GOT3 (cell line): Measurements from ENCODE around the gene NTM.

Source experiments
- DNase-seq: peaks from one replicate; lab custom pipeline; 2025; ENCODE audit warnings: mixed read lengths; lab: John Stamatoyannopoulos, UW

The NTM gene

DNA sequence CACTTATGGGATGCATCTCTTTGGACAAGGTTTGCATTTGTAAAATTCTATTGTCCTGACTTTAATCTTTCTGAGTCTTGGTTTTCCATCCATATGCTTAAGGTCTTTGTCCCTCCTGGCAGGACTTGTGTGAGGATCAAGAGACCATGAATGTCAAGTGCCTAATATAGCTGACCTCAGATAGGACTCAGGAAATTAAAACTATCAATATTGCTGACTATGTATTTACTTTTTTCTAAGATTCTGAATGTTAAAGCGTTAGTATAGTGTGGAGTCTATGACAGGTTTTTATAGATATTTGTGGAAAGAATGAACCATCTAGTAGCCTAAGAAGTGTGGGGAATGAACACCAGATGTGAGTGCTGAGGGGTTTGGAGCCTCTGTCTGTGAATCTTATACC is 637.8 kb downstream of the NTM start:
- DNase-seq, result no peak

DNA sequence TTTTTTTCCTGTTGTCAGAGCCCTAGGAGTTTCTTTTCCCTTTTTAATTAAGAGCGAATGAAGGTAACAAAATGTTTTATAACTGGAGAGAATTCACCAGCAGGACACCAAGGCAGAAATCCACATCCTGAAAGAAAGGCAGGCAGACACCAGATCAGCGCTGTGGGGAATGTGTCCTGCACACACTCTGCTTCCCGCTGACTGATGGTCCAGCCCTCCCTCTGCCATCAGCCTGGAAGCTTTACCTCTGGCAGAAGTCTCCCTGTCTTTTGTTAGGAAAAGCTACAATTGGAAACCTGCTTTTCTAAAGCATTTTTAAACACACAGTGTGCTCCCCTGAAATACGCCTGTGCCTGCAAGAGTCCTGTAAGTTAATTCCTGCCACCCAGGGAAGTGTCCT is 638.5 kb downstream of the NTM start:
- no peak for DNase-seq

DNA sequence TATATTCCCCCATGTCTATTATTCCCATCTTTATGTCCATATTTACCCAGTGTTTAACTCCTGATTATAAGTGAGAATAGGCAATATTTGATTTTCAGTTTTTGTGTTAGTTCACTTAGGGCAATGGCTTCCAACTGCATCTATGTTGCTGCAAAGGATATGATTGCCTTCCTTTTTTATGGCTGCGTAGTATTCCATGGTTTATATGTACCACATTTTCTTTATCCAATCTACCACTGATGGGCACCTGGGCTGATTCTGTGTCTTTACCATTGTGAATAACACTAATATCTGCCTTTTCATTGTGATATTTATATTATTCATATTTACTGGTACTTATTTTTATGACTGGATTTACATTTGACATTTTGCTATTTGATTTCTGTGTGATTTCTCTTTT is 649.6 kb downstream of the NTM start:
- DNase-seq, result no peak

DNA sequence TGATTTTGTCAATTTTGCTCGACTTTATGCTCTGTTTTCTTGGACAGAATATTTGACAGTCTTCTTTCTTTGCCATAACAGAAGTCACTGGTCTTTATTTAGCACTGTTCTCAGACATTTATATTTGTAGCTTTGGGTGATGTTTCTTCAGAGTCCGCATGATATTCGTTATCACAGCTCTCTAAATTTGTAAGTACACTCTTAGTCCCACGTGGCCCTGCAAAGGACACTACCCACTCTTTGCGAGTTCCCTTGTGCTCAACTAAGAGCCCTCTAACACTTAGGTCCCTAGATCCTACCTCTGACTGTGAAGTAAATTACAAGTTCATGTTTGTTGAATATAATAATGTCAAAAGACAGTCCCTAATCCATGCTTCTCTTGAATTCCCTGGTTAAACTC is 651.9 kb downstream of the NTM start:
- DNase-seq, result no peak

DNA sequence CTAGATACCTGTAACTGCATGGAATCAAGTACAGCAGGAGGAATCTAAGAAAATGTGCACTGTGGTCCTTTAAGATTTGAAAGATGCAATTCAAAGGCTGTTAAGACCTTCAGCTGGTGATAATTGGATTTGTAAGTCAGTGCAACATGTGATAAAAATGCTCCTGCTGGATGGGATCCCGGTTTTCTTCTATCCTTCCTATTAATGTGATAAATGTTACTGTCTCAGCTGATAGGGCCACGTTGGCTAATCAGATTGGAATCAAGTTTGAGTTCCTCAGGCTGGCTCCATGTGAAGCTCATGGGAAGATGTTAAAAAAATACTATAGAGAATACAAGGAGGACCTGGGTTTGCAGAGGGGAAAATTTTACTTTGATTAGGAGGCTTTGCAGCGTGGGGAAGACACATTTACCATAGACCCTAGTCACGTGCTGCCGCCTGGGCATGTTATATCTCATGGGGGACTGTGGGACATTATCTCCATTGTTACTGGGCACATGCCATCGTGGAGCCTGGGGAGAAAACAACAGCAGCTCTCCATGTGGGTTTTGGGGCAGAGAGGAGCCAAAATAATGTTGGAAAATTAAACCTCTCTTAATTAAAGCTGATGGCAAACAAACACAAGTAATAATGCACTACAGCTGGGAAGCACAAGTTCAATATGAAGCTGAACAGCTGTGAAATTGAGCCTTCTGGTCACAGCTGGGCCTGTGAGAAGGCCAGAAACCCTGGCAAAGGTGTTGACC is 652.5 kb downstream of the NTM start:
- no peak for DNase-seq

DNA sequence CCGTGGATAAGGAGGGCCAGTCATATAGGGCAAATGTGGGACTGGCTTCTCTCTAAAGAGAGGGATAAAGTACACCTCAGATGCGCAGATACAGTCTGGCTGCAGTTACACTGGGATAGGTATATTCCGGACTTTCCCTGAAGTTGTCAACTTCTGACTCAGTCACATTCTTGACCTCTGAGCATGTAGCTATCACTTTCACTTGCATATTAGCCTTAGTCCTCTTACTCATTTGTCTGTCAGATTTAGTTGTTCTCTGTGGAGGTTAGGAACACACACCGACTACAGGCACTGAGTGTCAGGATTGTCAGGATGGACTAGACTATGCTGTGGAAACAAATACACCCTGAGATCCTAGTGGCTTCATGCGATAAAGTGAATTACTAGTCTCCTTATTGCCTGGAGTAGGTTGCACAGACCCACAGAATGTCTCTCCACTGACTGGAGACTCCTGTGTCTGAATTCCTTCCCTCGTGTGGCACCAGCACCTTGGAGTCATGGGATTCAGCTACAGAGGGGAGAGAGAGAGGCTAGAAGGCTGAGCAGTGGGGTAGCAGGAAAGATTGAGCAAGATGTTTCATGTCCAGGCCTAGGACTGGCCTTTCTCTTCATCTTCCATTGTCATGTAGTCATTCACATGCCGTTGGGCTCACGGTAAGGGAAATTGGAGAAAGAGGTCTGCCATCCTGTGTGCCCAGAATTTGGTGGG is 654.3 kb downstream of the NTM start:
- DNase-seq, result no peak

DNA sequence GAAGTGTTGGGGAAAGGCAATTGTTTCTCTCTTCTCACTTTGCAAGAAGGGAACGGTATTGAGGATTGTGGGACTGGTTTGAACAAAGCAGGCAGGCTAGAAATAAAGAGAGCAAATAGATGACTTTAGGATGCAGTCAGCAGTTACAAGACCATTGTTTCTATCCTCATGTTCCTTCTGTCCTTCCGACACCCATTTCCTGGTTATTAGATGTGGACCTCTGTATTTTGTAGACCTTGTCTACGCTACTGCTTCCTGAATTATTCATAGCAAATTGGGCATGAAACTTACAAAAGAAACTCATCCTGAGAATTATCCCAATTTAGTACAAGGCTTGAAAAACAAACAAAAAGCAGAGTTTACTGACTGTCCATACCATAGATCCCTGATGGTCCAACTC is 656.3 kb downstream of the NTM start:
- no peak for DNase-seq

DNA sequence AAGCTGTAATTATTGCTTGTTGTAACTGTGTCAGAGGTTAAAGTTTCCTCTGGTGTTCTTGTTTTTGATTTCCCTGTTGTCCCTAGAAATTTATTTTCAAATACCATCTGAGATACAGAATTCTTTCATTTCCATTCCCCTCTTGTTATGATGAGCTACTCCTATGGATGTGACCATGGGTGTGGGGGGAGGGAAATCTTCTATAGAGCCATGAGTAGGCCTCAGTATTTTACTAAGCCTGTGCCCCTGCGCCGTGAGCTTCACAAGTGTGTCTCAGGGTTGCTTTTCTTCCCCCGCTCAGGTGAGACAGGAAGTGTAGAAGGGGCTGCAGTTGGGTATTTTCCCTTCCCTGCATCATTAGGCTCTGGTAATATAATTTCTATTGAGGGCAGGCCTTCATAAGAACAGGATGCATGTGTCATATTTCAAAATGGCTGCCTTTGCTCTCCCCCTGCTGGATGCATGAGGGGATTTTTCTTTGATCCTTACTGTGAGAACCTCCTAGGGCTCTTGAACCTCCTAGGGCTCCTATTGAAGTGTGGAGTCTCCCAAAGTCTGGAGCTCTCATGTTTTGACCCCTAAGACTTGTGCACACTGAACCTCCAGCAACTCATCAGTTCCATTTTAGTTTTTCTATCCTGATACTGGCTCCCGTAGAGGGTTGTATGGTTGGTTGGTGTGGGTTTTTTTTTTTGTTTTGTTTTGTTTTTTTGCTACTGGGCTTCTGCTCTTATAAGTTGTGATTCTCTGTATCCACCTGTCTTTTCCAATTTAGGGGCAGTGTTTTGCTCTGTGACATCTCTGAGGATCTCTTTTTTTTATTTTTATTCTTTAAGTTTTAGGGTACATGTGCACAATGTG is 658.2 kb downstream of the NTM start:
- no peak for DNase-seq

DNA sequence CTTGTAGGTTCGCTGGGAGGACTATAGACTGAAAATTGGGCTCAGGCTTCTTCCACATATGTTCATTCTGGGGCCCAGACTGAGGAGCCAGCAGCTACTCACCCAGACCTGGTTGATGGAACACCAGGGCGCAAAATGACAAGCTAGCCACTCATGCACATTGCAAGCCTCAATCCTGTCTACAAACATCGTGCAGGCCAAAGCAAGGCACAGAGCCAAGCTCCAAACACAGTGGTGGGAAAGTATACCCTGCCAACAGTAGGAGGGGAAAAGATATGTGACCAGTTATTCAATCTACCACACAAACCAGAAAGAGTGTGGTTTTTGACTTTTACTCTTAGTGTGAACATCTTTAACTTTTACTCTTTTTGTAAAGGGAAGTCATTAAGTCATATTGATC is 660.5 kb downstream of the NTM start:
- DNase-seq, result no peak

DNA sequence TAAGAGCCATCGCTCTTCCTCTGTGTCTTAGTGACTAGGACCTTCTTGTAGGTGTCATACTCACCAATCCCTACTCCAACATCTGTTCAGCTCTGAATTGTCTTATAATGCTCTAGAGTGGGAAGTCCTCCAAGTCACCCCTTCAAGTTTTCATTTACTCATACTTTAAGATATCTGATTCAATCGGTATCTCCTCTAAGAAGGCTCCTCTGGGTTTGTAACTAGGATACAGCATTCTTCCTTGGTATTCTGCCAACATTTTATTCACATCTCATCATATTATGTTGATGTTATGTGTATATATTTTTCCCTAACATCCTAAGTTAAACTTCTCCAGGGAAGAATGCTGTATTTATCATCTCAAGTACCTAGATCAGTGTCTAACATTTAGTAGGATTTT is 662.1 kb downstream of the NTM start:
- DNase-seq, result no peak

DNA sequence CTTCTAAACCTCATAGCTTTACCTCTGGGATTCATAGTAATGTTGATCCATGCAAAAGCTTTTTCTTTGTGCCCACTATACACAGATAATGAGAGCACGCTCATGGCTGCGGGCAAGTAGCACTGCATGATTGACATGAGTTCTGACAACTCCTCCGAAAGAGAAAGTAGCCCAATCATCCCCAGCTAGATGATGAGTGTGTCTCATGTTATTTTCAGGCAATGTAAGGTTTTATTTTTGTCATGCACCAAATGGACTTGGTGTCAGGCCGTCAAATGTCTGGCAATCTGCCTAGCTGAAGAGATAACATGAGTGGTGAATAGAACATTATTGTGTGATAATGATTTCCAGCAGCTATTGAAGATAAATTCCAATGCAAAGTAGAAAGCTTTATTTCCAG is 662.6 kb downstream of the NTM start:
- DNase-seq, result no peak

DNA sequence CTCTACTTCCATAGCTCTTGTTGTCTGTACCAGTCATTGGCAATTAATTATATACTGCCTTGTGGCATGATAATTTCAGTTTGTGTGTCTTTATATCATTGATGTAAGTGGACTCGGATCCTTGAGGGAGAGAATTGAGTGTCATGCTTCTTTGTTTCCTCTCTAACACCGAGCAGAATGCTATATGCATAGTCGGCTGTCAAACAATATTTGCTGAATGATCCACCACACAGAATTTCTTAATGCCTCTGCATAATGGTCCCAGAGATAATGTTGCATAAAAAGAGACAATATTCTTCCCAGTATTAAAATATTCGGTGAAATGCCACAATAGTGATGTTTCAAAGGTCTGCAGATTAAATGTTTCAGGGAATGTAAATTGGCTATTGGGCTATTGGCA is 664.8 kb downstream of the NTM start:
- DNase-seq, result no peak

DNA sequence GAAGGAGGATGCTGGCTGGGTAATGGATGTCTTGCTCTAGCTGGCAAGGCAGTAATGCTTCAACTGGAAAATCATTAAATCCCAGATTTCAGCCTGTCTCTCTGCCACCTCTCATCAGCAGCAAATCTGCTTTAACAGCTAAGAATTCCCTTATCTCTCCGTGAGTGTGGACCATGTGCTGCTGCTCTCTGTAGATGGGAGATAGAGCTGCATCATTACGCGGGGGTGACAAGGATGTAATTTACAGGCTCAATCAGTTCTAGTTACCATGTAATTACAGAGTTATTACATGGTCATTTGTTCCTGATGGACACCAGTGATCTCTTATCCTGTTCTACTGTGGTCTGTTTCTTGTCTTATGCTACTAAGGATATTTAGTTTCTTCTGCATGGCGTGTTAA is 665.4 kb downstream of the NTM start:
- DNase-seq, result no peak

DNA sequence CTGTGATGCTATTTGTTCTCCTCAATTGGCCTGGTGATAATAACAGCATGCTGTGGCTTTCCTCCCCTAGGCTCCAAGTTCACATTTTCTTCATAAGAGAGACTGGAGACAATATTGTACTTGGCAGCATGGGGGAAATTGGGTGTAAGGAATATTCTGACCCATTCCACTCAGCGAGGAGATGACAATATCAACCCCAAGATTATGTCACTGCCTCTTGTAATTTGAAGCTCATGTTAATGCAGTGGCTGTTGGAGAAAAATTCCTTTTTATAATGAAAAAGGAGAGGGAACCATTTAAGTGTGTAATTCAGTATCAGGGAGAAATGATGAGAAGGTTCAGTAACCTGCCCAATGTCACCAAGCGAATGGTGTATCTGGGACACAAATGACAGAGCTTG is 665.8 kb downstream of the NTM start:
- no peak for DNase-seq

DNA sequence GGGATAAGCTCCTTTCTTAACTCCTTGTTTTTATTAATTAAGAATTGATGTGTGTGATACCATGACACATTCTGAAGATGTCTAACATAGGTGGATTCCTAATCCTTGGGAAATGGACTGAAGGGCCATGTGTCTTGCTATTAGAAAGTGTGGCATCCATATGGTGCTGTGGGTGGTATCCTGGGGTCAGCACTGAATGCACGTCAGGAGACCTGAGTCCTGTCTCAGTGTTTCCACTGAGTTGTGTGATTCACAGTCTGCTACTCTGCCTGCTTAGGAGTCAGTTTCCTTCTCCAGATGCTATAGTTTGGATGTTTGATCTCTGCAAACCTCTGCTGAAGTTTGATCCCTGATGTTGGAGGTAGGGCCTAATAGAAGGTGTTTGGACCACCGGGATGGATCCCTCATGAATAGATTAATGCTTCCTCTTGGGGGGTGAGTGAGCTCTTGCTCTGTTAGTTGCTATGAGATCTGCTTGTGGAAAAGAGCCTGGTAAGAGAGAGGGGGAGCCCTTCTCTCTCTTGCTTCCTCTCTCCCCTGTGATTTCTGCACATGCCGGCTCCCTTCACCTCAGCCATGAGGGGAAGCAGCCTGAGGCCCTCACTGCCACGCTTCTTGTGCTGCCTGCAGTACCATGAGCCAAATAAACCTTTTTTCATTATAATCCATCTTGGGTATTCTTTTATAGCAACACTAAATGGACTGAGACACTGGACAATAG is 666.5 kb downstream of the NTM start:
- DNase-seq, result no peak

DNA sequence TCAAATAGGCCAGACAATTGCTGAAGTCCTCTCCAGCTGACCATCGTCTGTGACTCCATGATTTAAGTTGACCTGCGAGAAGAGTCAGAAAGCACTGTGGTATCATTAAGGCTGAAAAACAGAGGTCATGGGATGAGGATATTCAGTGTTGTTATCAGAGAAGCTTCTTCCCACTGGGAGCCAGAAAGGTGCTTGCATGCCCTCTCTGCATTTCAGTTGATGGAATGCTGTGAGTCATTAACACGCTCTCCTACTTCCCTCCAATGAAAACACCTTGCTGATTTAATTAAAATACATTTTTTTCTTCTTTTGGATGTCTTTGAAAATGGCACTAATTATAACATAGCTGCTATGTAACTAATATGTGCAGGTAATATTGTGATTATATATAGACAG is 667.0 kb downstream of the NTM start:
- no peak for DNase-seq

DNA sequence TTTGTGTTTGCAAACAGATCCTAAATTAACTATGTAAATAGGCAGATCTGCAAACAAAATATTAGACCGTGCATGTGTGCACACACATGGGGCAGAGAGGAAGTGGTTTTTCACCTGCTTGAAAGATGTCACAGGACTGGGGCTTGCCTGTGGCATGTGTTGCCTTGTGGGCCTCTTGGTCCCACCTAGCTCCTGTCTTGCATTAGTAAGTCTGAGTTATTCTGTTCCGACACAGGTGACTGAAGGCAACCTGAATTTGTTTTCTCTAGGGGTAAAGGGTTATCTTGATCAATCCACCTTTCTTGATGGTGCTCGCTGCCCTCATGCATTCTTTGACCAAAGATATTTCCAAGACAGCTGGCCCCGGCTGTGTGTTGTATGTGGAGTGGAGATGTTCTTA is 667.5 kb downstream of the NTM start:
- no peak for DNase-seq

DNA sequence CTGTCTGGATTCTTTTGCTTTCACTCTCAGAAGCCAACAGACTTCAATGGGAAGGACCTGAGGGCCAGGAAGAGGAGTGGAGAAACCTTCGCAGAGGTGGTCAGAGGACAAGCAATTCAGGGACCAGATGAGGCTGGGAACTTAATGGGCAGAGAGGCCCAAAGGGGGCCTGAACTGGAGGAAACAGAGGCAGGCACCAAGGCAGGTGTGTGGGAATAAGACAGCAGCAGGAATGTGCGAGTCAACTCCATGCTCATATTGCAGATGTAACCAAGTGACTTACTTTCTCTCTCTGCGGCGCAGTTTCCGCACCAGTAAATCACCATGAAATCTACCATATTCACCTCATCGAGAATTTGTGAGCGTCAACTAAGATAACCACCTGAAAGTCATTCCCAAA is 669.1 kb downstream of the NTM start:
- no peak for DNase-seq

DNA sequence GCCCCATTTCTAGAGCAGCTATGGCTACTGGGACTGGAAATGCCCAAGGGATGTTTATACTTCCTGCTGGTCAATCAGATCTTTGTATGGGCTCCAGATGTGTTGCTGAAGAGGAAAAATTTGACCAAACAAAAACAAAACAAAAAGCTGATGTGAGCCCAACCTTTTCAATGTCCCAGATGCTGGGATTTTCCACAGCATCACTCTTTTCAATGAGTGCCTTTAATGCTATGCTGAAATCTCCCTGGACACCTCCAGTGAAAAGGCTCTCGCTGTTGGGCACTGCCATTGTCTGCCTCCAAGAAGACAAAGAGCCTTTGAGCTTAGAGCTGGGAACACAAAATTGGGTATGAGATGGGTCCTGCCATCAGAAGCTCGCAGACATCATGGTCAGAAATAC is 671.9 kb downstream of the NTM start:
- no peak for DNase-seq

DNA sequence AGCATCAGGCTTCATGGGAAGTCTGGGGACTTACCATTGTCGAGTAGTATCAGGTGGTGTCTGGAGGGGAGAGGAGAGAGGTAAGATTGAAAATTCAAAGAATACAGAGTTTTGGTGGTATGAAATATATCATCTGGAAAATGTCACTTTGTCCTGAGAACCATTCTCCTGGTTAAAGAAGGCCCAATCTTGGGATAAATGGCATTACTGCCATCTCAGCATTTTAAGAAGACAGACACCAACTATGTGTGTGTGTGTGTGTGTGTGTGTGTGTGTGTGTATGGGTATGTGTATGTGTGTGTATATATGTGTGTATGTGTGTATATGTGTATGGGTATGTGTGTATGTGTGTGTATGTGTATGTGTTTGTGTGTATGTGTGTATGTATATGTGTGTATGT is 673.3 kb downstream of the NTM start:
- DNase-seq, result no peak

DNA sequence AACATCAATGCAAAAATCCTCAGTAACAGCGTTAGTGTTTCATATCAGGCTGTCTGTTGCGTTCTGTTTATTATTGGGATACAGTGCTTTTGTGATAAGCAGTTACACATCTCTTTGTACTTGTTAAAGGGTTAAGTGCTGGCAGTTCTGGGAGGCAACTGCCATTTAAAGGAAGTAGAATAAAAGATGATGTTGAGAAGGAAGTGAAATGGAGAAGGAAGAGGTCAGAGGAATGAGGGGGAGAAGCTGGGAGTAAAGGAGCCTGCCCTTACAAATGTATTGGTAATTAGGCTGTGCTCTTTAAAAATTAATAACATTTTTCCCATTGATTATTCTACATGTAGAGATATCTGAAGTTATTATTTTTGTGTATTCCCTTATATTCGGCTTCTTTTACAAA is 674.7 kb downstream of the NTM start:
- no peak for DNase-seq

DNA sequence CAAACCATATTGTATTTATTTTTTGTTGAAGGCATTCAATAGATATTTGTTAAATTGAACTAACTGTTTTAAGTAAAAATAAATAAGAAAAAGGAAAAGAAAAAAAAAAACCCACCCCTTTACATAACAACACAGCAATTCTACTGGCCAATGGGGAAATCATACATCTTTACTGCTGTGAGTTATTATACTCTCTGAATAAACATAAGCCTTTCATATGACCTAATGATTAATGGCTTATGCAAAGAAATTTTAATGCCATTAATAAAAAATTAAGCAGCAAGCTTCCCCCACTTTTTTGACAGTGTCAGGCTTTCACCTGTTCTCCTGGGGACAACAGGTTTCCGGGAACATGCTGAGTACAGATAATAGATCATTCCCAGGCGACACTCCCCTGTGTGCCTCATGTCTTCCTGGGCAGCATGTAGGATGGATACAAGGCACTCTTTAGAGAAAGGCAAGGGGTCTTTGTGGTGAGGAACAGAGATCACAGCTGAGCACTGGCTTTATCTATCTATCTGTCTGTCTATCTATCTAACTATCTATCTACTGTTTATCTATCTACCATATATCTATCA is 676.0 kb downstream of the NTM start:
- no peak for DNase-seq
